OCI-LY1 (cell line): ENCODE data around the gene CADM1.

Source experiments
- EZH2 ChIP-seq: fragments of 200-600 bp; sonication (generic), shearing (Covaris generic); IDR thresholded peaks from 2 replicates; pipeline ENCODE4 v1.8.0; 2017; ENCODE audit warnings: borderline replicate concordance, mixed run types, mild to moderate bottlenecking, antibody characterized with exemption, low read length, moderate library complexity, mixed read lengths
- TF ChIP-seq, protein P1 (sequence below): fragments of 200-600 bp; sonication (generic), shearing (Covaris generic); IDR thresholded peaks from 2 replicates; pipeline ENCODE4 v1.5.1; 2017; ENCODE audit warnings: mild to moderate bottlenecking, antibody characterized with exemption, low read length, moderate library complexity, mixed read lengths

DNA sequence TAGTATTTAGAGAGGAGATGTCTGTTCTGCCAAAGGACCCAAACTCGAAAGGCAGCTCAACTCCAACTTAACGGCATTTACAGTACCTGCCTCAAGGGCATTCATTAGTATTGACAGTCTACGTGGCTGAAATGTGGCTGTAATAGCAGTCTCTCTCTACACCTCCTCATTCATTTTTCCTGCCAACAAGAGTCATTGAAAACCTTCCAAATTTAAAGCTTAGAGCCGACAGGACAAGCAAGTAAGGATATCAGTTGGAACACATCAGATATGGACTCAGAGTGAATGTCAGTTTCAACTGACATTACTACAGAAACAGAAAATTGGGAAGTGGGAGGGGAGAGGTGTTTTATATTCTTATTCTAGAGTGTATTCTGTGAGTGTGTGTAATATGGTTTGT is 253.1 kb downstream of the CADM1 start:
- TF ChIP-seq, protein P1, sequence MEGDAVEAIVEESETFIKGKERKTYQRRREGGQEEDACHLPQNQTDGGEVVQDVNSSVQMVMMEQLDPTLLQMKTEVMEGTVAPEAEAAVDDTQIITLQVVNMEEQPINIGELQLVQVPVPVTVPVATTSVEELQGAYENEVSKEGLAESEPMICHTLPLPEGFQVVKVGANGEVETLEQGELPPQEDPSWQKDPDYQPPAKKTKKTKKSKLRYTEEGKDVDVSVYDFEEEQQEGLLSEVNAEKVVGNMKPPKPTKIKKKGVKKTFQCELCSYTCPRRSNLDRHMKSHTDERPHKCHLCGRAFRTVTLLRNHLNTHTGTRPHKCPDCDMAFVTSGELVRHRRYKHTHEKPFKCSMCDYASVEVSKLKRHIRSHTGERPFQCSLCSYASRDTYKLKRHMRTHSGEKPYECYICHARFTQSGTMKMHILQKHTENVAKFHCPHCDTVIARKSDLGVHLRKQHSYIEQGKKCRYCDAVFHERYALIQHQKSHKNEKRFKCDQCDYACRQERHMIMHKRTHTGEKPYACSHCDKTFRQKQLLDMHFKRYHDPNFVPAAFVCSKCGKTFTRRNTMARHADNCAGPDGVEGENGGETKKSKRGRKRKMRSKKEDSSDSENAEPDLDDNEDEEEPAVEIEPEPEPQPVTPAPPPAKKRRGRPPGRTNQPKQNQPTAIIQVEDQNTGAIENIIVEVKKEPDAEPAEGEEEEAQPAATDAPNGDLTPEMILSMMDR = no peak
- no peak for TF ChIP-seq EZH2
